ENCODE data around the gene PANK4. TPM values are rescaled to one million over a fixed set of nuclear protein-coding genes. Genes with fewer than 3 reads are reported as not detected.

The PANK4 gene
- total and polyA plus RNA-seq, 4 donors: 6.2 to 26.8 (median 12.6) TPM

- H3K27me3 ChIP-seq (ENCODE audit: control insufficient read depth in 4 of 4, insufficient read depth in 4 of 4, low read length in 3 of 4): no peaks in the 10 kb centered on the region
- H3K9me3 ChIP-seq (ENCODE audit: control insufficient read depth in 4 of 4, low read length in 3 of 4): no peaks in the 10 kb centered on the region
- no peak for DNase-seq (ENCODE audit: low spot score)
- peaks cover 52 to 75% (median 63%) of the 10 kb centered on the region in 4 donors for H3K4me1 ChIP-seq (ENCODE audit: control insufficient read depth in 4 of 4, insufficient read depth in 4 of 4, low read length in 3 of 4)
- peaks cover 4 to 9% (median 7%) of the 10 kb centered on the region in 4 donors for H3K36me3 ChIP-seq (ENCODE audit: control insufficient read depth in 4 of 4, insufficient read depth in 3 of 4, low read depth in 1 of 4, low read length in 3 of 4)
- H3K9ac ChIP-seq (ENCODE audit: low read depth in 1 of 2, low read length in 2 of 2): peak overlapping the region; percentile 65 to 94
- H3K4me3 ChIP-seq (ENCODE audit: low read depth in 1 of 3, low read length in 3 of 3): peak overlapping the region; percentile 82 to 92 (median 87)
- 2% methylated on average over 20 of the region's 20 CpGs for WGBS
- TF ChIP-seq FOXA2 (IDR thresholded peaks at IDR 0.05): no peak
- TF ChIP-seq RXRA (IDR thresholded peaks at IDR 0.05): no peak
- no peak for TF ChIP-seq CTCF (IDR thresholded peaks at IDR 0.05; ENCODE audit: low read depth, low read length, missing input control)
- TF ChIP-seq REST (IDR thresholded peaks at IDR 0.05): no peak
- TF ChIP-seq MAX (IDR thresholded peaks at IDR 0.05): no peak
- peak overlapping the region; percentile 75 to 82 for H3K27ac ChIP-seq (ENCODE audit: low read depth in 1 of 2, low read length in 2 of 2)
Measured at GRCh38 chr1:2525572-2525919, 850 bp downstream of the PANK4 start.

- peaks cover 4 to 21% (median 13%) of the 10 kb centered on the region in 4 donors for H3K36me3 ChIP-seq (ENCODE audit: control insufficient read depth in 4 of 4, insufficient read depth in 3 of 4, low read depth in 1 of 4, low read length in 3 of 4)
- 80% methylated on average over 10 of the region's 10 CpGs for WGBS
- TF ChIP-seq HNF4G (IDR thresholded peaks at IDR 0.05) (no peak), YY1 (IDR thresholded peaks at IDR 0.05) (no peak)
- DNase-seq (ENCODE audit: low spot score): no peak
- H3K9ac ChIP-seq (ENCODE audit: low read depth in 1 of 2, low read length in 2 of 2): peak overlapping the region in 1 of 2 donors; percentile 23
- H3K27me3 ChIP-seq (ENCODE audit: control insufficient read depth in 4 of 4, insufficient read depth in 4 of 4, low read length in 3 of 4): no peaks in the 10 kb centered on the region
- no peaks in the 10 kb centered on the region for H3K9me3 ChIP-seq (ENCODE audit: control insufficient read depth in 4 of 4, low read length in 3 of 4)
- peaks cover 41 to 65% (median 60%) of the 10 kb centered on the region in 4 donors for H3K4me1 ChIP-seq (ENCODE audit: control insufficient read depth in 4 of 4, insufficient read depth in 4 of 4, low read length in 3 of 4)
- H3K27ac ChIP-seq (ENCODE audit: low read depth in 1 of 2, low read length in 2 of 2): peak overlapping the region; percentile 16 to 44
- no peak overlapping the region for H3K4me3 ChIP-seq (ENCODE audit: low read depth in 1 of 3, low read length in 3 of 3)
Measured at GRCh38 chr1:2523891-2524609, 2.3 kb downstream of the PANK4 start.

- no peak overlapping the region for H3K4me3 ChIP-seq (ENCODE audit: low read depth in 1 of 3, low read length in 3 of 3)
- DNase-seq (ENCODE audit: low spot score): no peak
- 65% methylated on average over 32 of the region's 32 CpGs for WGBS
- no peaks in the 10 kb centered on the region for H3K9me3 ChIP-seq (ENCODE audit: control insufficient read depth in 4 of 4, low read length in 3 of 4)
- peaks cover 5 to 28% (median 16%) of the 10 kb centered on the region in 4 donors for H3K36me3 ChIP-seq (ENCODE audit: control insufficient read depth in 4 of 4, insufficient read depth in 3 of 4, low read depth in 1 of 4, low read length in 3 of 4)
- TF ChIP-seq FOXA1 (IDR thresholded peaks at IDR 0.05) (no peak), HNF4A (conservative IDR thresholded peaks at IDR 0.05) (peak; percentile 14 to 39), SP1 (IDR thresholded peaks at IDR 0.05) (peak; percentile 24), RXRA (IDR thresholded peaks at IDR 0.05) (peak in 1 of 2 donors; percentile 46), FOXA2 (IDR thresholded peaks at IDR 0.05) (peak; percentile 10)
- H3K9ac ChIP-seq (ENCODE audit: low read depth in 1 of 2, low read length in 2 of 2): no peak overlapping the region
- peak overlapping the region; percentile 19 to 44 for H3K27ac ChIP-seq (ENCODE audit: low read depth in 1 of 2, low read length in 2 of 2)
- no peaks in the 10 kb centered on the region for H3K27me3 ChIP-seq (ENCODE audit: control insufficient read depth in 4 of 4, insufficient read depth in 4 of 4, low read length in 3 of 4)
- peaks cover 34 to 58% (median 53%) of the 10 kb centered on the region in 4 donors for H3K4me1 ChIP-seq (ENCODE audit: control insufficient read depth in 4 of 4, insufficient read depth in 4 of 4, low read length in 3 of 4)
Measured at GRCh38 chr1:2523191-2523890, 3.1 kb downstream of the PANK4 start.

Measured in liver (tissue), 9 donors.